Calu3 (cell line): ENCODE results near the gene GRK5. TPM values are rescaled to one million over a fixed set of nuclear protein-coding genes. Genes with fewer than 3 reads are reported as not detected.

Source experiments
- BruUV-seq: library from RNA; stranded (reverse); fragments of 400-500 nt; replicated peaks from 2 replicates; lab custom pipeline; 2021; lab: Mats Ljungman, UMichigan
- CTCF ChIA-PET: fragments of 300-600 bp; sonication (Branson Sonifier 250); formaldehyde crosslinking; loops from one replicate; lab custom pipeline; 2022; ENCODE audit warnings: antibody characterized with exemption; lab: Charles Lee
- DNase-seq: peaks from one replicate; pipeline ENCODE4 v3.0.0; 2022
- H3K27ac Mint-ChIP-seq: one replicate; pipeline ENCODE4 v1.8.0; 2022; ENCODE audit warnings: mixed read lengths; ENCODE audit not compliant: unreplicated experiment
- H3K27me3 Mint-ChIP-seq: one replicate; pipeline ENCODE4 v1.8.0; 2022; ENCODE audit warnings: mixed read lengths; ENCODE audit not compliant: unreplicated experiment
- H3K36me3 Mint-ChIP-seq: one replicate; pipeline ENCODE4 v1.8.0; 2022; ENCODE audit warnings: mild to moderate bottlenecking, moderate library complexity, mixed read lengths; ENCODE audit not compliant: insufficient read depth, unreplicated experiment
- H3K4me1 Mint-ChIP-seq: one replicate; pipeline ENCODE4 v1.8.0; 2022; ENCODE audit warnings: mild to moderate bottlenecking, low read depth, mixed read lengths; ENCODE audit not compliant: unreplicated experiment
- H3K4me3 Mint-ChIP-seq: one replicate; pipeline ENCODE4 v1.8.0; 2022; ENCODE audit warnings: mild to moderate bottlenecking, low read depth, moderate library complexity, mixed read lengths; ENCODE audit not compliant: unreplicated experiment
- H3K9me3 Mint-ChIP-seq: one replicate; pipeline ENCODE4 v1.8.0; 2022; ENCODE audit warnings: low read depth, mixed read lengths; ENCODE audit not compliant: unreplicated experiment
- intact Hi-C: fragments of 100-400 bp; cut with micrococcal nuclease; formaldehyde crosslinking; loops from one replicate; pipeline ENCODE4 v1.10.0; 2022; ENCODE audit not compliant: unreplicated experiment
- total RNA-seq: library from RNA; stranded (reverse); gene quantifications from 2 replicates; pipeline ENCODE4 v1.2.3, GENCODE V29; 2022
- TF ChIP-seq, protein P1 (sequence below): fragments of 200-600 bp; IDR thresholded peaks from one replicate; pipeline ENCODE4 v1.8.0; 2022; ENCODE audit warnings: antibody characterized with exemption; ENCODE audit not compliant: unreplicated experiment

GRK5 gene
- total RNA-seq, 1 experiment from 2014 or later, result 4.4 TPM

DNA sequence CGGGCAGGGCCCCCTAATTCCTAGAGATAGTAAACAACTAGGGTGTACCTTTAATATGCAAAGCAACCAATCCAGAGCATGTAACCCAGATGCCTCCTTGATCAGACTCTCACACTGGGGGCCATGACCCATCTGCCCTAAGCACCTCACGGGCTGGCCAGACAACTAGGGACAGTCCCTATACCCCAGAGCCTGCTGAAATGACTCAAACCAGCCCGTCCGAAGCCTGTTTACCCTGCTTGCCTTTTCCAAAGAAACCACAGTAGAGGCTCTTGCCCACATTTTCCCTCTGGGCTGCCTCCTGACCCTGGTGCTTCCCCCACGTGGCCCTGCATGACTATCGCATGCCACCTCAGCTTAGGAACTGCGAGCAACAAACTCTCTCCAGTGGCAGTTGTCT lies 288.9 kb downstream of the GRK5 start:
- Mint-ChIP-seq H3K36me3 (no peaks in the 10 kb centered on the region), H3K27me3 (no peaks in the 10 kb centered on the region), H3K9me3 (no peaks in the 10 kb centered on the region), H3K4me3 (no peak overlapping the region), H3K4me1 (no peaks in the 10 kb centered on the region), H3K27ac (no peak overlapping the region)
- no peak for DNase-seq
- BruUV-seq, result no TSS peak
- CTCF ChIA-PET, result no interaction called here
- intact Hi-C loops, result no loop called here
- TF ChIP-seq, protein P1, sequence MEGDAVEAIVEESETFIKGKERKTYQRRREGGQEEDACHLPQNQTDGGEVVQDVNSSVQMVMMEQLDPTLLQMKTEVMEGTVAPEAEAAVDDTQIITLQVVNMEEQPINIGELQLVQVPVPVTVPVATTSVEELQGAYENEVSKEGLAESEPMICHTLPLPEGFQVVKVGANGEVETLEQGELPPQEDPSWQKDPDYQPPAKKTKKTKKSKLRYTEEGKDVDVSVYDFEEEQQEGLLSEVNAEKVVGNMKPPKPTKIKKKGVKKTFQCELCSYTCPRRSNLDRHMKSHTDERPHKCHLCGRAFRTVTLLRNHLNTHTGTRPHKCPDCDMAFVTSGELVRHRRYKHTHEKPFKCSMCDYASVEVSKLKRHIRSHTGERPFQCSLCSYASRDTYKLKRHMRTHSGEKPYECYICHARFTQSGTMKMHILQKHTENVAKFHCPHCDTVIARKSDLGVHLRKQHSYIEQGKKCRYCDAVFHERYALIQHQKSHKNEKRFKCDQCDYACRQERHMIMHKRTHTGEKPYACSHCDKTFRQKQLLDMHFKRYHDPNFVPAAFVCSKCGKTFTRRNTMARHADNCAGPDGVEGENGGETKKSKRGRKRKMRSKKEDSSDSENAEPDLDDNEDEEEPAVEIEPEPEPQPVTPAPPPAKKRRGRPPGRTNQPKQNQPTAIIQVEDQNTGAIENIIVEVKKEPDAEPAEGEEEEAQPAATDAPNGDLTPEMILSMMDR, result no peak

DNA sequence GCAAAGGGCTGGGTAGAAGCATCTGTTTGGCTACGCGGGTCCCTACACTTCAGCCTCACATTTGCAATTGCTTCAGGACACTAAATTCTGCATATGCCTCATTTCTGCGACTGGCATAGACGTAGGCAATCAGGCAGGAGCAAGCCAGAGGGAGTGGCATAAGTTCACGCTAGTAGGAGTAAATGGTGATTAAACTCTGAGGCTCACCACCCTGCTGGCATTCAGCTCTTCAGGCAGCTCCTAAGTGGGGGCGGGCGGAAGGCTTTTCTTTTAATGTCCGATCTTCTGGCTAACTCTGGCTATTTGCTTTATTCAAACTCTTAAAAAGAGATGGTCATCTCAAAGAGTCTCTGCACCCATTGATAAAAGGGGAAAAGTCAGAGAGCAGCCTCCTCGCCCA lies 289.9 kb downstream of the GRK5 start:
- no peak overlapping the region for H3K27ac Mint-ChIP-seq
- TF ChIP-seq, protein P1, result no peak
- H3K9me3 Mint-ChIP-seq, result no peaks in the 10 kb centered on the region
- BruUV-seq, result no TSS peak
- no peaks in the 10 kb centered on the region for H3K36me3 Mint-ChIP-seq
- no peaks in the 10 kb centered on the region for H3K27me3 Mint-ChIP-seq
- CTCF ChIA-PET, result no interaction called here
- DNase-seq, result no peak
- intact Hi-C loops, result no loop called here
- H3K4me3 Mint-ChIP-seq, result no peak overlapping the region
- H3K4me1 Mint-ChIP-seq, result no peaks in the 10 kb centered on the region

DNA sequence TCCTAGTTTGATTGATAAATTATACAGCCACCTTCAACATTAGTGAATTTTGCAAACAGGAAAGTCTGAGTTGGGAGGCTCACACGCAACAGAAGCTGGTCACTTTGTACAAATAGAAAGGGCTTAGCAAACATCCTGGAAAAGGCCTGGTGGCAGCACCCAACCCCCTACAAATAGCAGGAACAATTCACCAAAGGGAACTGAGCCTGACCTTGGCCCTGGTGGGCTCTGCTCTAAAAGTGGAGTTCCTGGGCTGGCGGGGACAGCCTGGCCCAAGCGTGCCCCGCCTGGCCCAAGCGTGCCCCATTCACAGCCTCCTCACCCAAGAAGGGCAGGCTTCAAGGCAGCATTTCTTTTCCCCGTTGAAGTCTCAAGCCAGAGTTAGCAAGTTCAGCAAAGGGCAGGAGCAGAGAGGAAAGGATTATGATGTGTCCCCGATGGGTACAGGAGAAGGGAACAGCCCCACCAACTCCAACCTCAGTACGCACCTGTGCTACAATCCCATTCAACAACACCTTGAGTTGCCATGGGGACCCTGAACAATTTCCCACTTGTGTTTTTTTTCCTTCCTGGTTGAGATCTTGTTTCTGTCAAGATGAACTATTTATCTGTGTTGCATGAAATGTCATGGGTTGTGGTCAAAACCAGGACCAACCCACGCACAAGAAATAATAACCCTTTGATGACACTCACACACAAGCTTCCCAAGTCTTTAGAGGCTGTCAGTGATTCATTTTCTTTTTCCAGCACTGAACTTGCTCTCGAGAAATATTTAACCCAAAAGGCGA lies 291.7 kb downstream of the GRK5 start:
- Mint-ChIP-seq H3K36me3 (no peaks in the 10 kb centered on the region), H3K4me1 (no peaks in the 10 kb centered on the region), H3K9me3 (no peaks in the 10 kb centered on the region), H3K27ac (no peak overlapping the region), H3K27me3 (no peaks in the 10 kb centered on the region), H3K4me3 (no peak overlapping the region)
- intact Hi-C loops, result no loop called here
- CTCF ChIA-PET, result interaction anchor here (0.6 kb wide), 1 partner anchor 9 kb away, joined by 7 read pairs; no protein-coding TSS in a partner anchor
- TF ChIP-seq, protein P1, result no peak
- BruUV-seq, result no TSS peak
- no peak for DNase-seq

DNA sequence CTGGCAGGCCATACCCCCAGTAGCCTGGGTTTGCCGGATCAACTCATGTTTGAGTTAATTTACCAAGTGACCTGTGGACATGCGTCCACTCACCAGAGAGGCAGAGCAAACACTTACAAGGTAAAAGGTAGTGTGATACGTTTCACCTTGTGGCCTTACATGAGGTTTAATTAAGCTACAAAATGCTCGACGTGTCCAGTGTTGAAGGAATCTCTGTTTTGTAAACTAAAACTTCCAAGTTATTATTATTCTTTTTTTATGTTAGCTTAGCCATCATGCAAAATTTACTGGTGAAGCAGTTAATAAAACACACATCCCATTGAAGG lies 292.3 kb downstream of the GRK5 start:
- TF ChIP-seq, protein P1, result no peak
- Mint-ChIP-seq H3K27me3 (no peaks in the 10 kb centered on the region), H3K4me1 (no peaks in the 10 kb centered on the region), H3K36me3 (no peaks in the 10 kb centered on the region), H3K9me3 (no peaks in the 10 kb centered on the region), H3K27ac (no peak overlapping the region), H3K4me3 (no peak overlapping the region)
- no peak for DNase-seq
- intact Hi-C loops, result no loop called here
- no TSS peak for BruUV-seq
- CTCF ChIA-PET, result interaction anchor here (0.6 kb wide), 1 partner anchor 9 kb away, joined by 7 read pairs; no protein-coding TSS in a partner anchor
